Rectal smooth muscle tissue (tissue), 1 donor: ENCODE measurements around the gene IL10RB.
"Not testable (repeated sequence)": the region's sequence is repeated elsewhere in the genome, so short reads cannot be mapped to it uniquely, and the experiment has no call there.

Experiments used
- H3K27ac ChIP-seq: one replicate; pipeline ENCODE4 v1.7.0; 2013; ENCODE audit warnings: low read depth, low read length, inconsistent platforms
- H3K27me3 ChIP-seq: one replicate; pipeline ENCODE4 v1.7.0; 2013; ENCODE audit warnings: low read length; ENCODE audit not compliant: control insufficient read depth, insufficient read depth
- H3K36me3 ChIP-seq: one replicate; pipeline ENCODE4 v1.7.0; 2013; ENCODE audit warnings: low read length; ENCODE audit not compliant: control insufficient read depth, insufficient read depth
- H3K4me1 ChIP-seq: one replicate; pipeline ENCODE4 v1.7.0; 2013; ENCODE audit warnings: low read length; ENCODE audit not compliant: control insufficient read depth, insufficient read depth
- H3K4me3 ChIP-seq: one replicate; pipeline ENCODE4 v1.7.0; 2013; ENCODE audit warnings: low read length
- H3K9ac ChIP-seq: one replicate; pipeline ENCODE4 v1.7.0; 2013; ENCODE audit warnings: low read length

IL10RB gene

DNA sequence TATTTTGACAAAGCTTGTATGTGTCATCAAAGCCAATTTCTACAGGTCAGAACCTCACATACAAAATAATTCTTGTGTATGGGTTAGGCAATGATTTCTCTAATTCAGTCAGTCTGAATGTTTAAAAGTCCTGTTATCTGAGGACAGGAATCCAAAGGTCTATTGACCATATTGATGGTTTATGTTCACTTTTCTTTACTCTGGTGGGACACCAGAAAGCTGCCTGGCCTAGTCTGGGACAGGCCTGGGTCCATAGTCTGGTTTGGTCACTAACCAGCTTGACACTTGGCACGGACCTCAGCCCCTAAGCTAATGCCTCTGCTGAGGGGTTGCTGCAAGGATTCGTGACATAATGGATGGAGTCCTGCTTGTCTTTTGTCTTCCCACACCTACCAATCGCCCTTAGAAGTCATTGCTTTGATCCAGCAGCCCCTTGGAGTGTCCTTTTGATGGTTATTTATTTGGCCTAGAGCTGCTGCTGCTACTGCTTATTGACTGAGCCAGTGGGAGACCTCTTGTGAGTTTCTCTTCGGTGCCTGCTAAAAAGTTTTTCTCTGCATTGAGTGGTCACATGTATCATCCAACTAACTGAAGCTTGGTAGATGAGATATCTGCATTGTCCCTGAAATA, 20.8 kb upstream of the IL10RB start:
- H3K36me3 ChIP-seq = peaks cover 12% of the 10 kb centered on the region
- no peak overlapping the region for H3K27ac ChIP-seq
- H3K9ac ChIP-seq = no peak overlapping the region
- H3K4me1 ChIP-seq = no peaks in the 10 kb centered on the region
- no peak overlapping the region for H3K4me3 ChIP-seq
- no peaks in the 10 kb centered on the region for H3K27me3 ChIP-seq

GRCh38 chr21:33246506-33246905, 19.7 kb upstream of the IL10RB start:
- Histone ChIP-seq H3K4me1 (no peaks in the 10 kb centered on the region), H3K27ac (no peak overlapping the region), H3K9ac (no peak overlapping the region), H3K36me3 (peaks cover 15% of the 10 kb centered on the region), H3K27me3 (no peaks in the 10 kb centered on the region), H3K4me3 (no peak overlapping the region)

DNA sequence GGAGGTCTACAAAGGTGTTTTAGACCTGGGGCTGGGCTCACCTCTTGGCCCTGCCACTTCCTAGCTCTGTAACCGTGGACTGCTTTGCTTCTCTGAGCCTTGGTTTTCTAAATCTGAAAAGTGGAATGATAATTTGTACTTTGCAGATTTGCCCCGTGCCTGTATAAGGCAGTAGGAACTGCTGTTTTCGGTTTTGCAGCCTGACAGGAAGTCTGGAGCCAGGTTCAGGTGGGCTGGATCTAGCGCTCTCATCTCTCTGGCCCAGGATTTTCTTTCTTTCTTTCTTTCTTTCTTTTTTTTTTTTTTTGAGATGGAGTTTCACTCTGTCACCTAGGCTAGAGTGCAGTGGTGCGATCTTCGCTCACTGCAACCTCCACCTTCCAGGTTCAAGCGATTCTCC, 19.2 kb upstream of the IL10RB start:
- no peaks in the 10 kb centered on the region for H3K4me1 ChIP-seq
- H3K9ac ChIP-seq = no peak overlapping the region
- H3K27ac ChIP-seq = no peak overlapping the region
- H3K4me3 ChIP-seq = no peak overlapping the region
- H3K27me3 ChIP-seq = no peaks in the 10 kb centered on the region
- H3K36me3 ChIP-seq = peaks cover 15% of the 10 kb centered on the region

- Histone ChIP-seq H3K27me3 (no peaks in the 10 kb centered on the region), H3K36me3 (peaks cover 15% of the 10 kb centered on the region), H3K4me3 (no peak overlapping the region), H3K27ac (no peak overlapping the region), H3K9ac (no peak overlapping the region), H3K4me1 (no peaks in the 10 kb centered on the region)
Observed at GRCh38 chr21:33247599-33247998, 18.6 kb upstream of the IL10RB start.

GRCh38 chr21:33249331-33250002, 16.7 kb upstream of the IL10RB start:
- H3K4me1 ChIP-seq = no peaks in the 10 kb centered on the region
- H3K36me3 ChIP-seq = peaks cover 23% of the 10 kb centered on the region
- H3K9ac ChIP-seq = no peak overlapping the region
- H3K4me3 ChIP-seq = no peak overlapping the region
- H3K27me3 ChIP-seq = no peaks in the 10 kb centered on the region
- H3K27ac ChIP-seq = no peak overlapping the region

DNA sequence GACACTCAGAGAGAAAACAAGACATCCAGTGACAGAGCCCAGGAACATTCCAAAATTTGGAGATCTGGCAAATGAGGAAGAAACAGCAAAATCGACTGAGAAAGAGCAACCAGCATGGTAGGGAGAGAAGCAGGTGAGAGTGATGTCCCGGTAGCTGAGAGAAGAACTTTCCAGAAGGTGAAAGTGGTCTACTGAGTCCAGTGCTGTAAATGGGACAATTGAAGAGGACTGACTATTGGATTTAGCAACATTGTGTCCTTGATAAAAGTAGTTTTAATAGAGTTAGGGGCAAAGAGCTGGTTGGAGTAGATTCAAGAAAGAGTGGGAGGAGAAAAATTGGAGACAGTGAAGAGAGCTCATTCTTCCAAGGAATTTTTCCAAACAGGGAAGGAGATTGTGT, 15.0 kb upstream of the IL10RB start:
- Histone ChIP-seq H3K4me3 (no peak overlapping the region), H3K9ac (no peak overlapping the region), H3K4me1 (no peaks in the 10 kb centered on the region), H3K27me3 (no peaks in the 10 kb centered on the region), H3K27ac (no peak overlapping the region), H3K36me3 (peaks cover 23% of the 10 kb centered on the region)

- H3K4me1 ChIP-seq, H3K27me3 ChIP-seq, H3K27ac ChIP-seq, H3K9ac ChIP-seq, H3K4me3 ChIP-seq: not testable (repeated sequence)
- H3K36me3 ChIP-seq = peaks cover 19% of the 10 kb centered on the region
Observed at GRCh38 chr21:33253382-33253781, 12.8 kb upstream of the IL10RB start.

- no peak overlapping the region for H3K4me3 ChIP-seq
- H3K27ac ChIP-seq = no peak overlapping the region
- no peak overlapping the region for H3K9ac ChIP-seq
- peaks cover 16% of the 10 kb centered on the region for H3K36me3 ChIP-seq
- H3K27me3 ChIP-seq = no peaks in the 10 kb centered on the region
- no peaks in the 10 kb centered on the region for H3K4me1 ChIP-seq
Observed at GRCh38 chr21:33254766-33255165, 11.4 kb upstream of the IL10RB start.

GRCh38 chr21:33255404-33255803, 10.8 kb upstream of the IL10RB start:
- Histone ChIP-seq H3K27me3 (no peaks in the 10 kb centered on the region), H3K9ac (no peak overlapping the region), H3K4me1 (no peaks in the 10 kb centered on the region), H3K36me3 (peaks cover 14% of the 10 kb centered on the region), H3K4me3 (no peak overlapping the region), H3K27ac (no peak overlapping the region)

DNA sequence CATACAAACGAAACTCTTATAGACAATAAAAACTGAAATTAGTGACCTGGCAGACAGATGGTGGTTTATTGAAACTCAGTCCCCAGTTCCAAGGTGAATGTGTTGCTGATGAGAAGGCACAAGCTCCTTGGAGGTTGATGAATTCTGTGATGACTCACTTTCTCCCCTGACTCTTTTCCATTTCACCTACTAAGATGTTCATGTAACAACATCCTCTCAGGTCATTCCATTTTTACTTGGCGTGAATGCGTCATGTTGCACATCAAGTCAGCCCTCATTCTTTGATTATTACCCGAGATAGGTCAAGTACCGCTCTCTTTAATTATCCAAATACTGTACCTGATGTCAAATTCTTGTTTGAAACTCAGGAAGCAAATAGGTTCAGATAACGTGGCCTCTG, 10.1 kb upstream of the IL10RB start:
- Histone ChIP-seq H3K4me3 (no peak overlapping the region), H3K27me3 (no peaks in the 10 kb centered on the region), H3K9ac (no peak overlapping the region), H3K27ac (no peak overlapping the region), H3K36me3 (peaks cover 11% of the 10 kb centered on the region), H3K4me1 (no peaks in the 10 kb centered on the region)

DNA sequence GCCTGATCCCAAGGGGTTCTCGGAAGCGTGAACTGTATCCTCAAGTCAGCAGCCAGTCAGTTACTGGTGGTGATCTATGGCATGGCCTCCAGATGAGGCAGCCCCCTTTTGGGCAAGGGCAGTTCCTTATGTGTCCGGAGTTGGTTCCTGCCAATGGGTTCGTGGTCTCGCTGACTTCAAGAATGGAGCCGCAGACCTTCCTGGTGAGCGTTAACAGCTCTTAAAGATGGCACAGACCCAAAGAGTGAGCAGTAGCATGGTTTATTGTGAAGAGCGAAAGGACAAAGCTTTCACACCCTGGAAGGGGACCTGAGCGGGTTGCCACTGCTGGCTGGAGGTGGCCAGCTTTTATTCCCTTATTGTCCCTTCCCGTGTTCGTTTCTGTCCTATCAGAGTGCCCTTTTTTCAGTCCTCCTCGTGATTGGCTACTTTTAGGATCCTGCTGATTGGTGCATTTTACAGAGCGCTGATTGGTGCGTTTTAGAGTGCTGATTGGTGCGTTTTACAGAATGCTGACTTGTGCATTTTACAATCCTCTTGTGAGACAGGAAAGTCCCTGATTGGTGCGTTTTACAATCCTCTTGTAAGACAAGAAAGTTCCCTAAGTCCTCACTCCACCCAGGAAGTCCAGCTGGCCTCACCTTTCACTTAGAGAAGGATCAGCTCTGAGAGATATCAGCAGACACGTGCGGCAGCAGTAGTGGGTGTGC, 8.9 kb upstream of the IL10RB start:
- no peak overlapping the region for H3K4me3 ChIP-seq
- no peak overlapping the region for H3K27ac ChIP-seq
- no peaks in the 10 kb centered on the region for H3K4me1 ChIP-seq
- H3K9ac ChIP-seq = no peak overlapping the region
- peaks cover 11% of the 10 kb centered on the region for H3K36me3 ChIP-seq
- no peaks in the 10 kb centered on the region for H3K27me3 ChIP-seq

DNA sequence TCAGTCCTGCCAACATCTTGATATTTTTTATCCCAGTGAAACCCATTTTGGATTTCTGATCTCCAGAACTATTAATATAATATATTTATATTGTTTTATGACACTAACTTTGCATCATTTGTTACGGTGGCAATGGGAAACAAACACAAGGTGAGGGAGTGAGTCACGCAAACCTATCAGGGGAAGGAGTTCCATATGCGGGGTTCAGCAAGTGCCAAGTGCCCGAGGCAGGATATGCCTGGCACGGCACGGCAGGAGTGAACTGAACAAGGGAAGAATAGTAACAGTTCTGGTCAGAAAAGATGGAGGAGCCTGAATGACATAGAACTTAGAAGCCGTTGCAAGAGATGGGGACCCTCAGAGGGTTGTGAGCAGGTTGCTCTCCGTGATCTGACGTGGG, 7.7 kb upstream of the IL10RB start:
- Histone ChIP-seq H3K36me3 (peaks cover 5% of the 10 kb centered on the region), H3K4me1 (no peaks in the 10 kb centered on the region), H3K27me3 (no peaks in the 10 kb centered on the region), H3K27ac (no peak overlapping the region), H3K4me3 (no peak overlapping the region), H3K9ac (no peak overlapping the region)

GRCh38 chr21:33259428-33259827, 6.7 kb upstream of the IL10RB start:
- Histone ChIP-seq H3K36me3 (peaks cover 3% of the 10 kb centered on the region), H3K27me3 (no peaks in the 10 kb centered on the region), H3K27ac (no peak overlapping the region), H3K4me1 (no peaks in the 10 kb centered on the region), H3K4me3 (no peak overlapping the region), H3K9ac (no peak overlapping the region)
